ENCODE results near the gene ASIC5.
"Not testable (repeated sequence)": the region's sequence is repeated elsewhere in the genome, so short reads cannot be mapped to it uniquely, and the experiment has no call there.

The ASIC5 gene

DNA sequence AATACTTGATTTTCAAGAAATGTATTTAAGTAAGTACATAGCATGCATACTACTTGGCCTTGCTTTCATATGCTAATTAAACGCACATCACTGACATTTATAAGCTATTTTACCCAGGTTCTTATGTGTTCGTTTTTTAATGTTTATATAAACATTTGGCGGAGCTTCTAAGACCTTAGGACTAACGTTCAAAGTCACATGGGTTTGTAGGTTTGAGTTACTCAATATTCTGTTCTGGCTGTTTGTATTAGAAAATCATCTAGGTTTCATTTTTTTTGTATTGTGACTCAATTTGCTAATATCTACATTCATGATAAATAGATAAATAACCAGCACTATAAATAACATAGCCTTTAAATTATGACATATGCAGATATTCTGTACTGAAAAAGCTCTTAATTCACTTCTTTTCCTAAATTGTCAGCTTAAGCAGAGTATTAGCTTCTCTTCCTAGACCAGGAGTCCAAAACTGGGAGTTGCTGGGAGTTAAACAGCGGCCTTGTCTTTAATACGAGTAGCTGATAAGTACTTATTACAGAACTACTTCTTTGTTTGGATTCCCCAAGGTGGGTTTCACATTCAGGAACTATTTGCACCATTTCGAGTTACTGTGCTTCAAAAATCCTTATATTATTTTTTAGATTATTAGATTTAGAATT, 65.3 kb downstream of the ASIC5 start:
- DNase-seq (ENCODE audit: low spot score): no peak

DNA sequence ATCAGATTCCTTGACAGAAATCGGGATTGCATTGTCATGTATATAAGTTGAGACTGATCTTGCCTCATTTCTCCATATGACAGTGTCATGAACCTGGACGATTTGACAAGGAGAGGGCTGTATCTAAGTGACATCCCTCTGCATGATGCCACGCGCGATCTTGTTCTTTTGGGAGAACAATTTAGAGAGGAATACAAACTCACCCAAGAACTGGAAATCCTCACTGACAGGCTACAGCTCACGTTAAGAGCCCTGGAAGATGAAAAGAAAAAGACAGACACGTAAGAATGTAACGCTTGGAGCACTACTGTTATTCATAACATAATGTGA, 66.3 kb downstream of the ASIC5 start:
- DNase-seq (ENCODE audit: low spot score): no peak

DNA sequence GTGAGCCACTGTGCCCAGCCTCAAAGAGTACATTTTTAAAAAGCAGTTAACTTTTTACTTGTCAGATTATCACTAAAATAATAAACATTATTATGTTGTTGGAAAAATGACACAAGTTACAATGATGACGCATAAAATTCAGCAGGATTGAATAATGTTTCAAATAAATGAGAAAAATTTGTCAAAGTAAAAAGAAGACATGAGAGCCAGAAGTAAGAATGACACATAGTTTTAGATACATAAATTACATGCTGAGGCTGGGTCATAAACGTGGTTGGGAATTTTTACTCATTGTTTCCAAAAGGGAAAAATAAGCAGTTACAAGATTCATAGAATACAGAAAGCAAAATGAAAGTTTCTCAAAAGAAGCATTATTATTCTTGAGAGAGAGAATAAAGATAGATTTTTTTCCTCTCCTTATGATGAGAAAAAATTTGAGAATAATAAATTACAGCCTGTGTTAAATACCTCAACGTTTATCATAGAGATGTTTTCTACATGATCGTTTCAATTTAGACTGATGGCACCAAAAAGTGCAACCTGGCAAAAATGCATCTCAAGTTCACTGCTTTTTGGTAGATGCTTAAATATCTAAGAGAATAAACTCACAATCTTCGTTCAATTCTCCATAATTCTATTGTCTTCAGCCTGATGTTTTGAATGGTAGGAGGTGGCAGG, 66.8 kb downstream of the ASIC5 start:
- no peak for DNase-seq (ENCODE audit: low spot score)

DNA sequence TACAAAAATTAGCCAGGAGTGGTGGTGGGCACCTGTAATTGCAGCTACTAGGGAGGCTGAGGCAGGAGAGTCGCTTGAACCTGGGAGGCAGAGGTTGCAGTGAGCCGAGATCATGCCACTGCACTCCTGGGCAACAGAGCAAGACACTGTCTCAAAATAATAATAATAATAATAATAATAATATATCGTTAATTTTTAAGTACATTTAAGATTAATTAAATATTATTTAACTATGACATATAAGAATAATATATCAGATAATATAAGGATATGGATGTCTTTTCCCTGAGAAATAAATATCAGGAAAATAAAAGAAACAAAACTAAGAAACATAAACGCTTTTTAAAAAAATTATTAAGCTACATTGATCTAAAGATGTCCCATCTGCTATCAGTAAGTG, 68.5 kb downstream of the ASIC5 start:
- DNase-seq (ENCODE audit: low spot score): not testable (repeated sequence)

DNA sequence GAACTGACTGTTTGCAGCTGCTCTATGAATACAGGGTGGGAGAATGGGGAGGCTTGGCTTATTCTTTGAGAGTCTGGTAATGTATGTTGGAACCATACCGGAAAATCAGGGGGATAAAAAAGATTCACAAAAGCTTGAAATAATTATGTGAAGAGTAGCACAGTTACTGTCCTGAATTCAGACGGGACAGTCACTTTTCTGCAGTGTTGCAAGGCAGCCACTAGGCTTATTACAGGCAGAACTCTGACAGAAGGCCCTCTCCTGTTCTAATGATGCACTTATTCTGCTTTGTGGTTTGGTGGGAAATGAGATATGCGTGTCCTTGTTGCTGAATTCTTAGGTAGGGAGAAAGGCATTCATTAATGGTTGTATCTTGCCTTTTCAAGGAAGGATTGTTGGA, 70.1 kb downstream of the ASIC5 start:
- DNase-seq (ENCODE audit: low spot score): no peak

- DNase-seq (ENCODE audit: low spot score): no peak
Measured at GRCh38 chr4:155794589-155795236, 71.4 kb downstream of the ASIC5 start.

GRCh38 chr4:155789982-155790381, 76.1 kb downstream of the ASIC5 start:
- no peak for DNase-seq (ENCODE audit: low spot score)

DNA sequence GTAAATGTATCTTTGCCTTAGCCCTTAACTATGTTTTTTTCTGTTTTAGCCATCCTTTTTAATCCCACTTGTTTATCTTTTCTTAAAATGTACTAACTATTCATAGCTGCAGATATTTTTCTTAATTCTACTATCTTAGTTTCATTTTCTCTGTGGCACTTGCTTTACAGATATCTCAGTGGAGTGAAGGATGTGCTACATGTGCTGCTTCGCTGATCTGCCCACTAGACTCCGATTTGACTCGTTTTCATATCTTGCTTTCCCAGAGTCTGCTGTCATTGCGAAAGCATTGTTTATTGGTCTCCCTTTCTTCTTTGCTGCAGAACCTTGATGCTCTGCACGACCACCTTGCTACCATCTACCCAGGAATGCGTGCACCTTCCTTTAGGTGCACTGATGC, 76.7 kb downstream of the ASIC5 start:
- DNase-seq (ENCODE audit: low spot score): no peak

GRCh38 chr4:155787113-155787710, 78.9 kb downstream of the ASIC5 start:
- DNase-seq (ENCODE audit: low spot score): no peak

DNA sequence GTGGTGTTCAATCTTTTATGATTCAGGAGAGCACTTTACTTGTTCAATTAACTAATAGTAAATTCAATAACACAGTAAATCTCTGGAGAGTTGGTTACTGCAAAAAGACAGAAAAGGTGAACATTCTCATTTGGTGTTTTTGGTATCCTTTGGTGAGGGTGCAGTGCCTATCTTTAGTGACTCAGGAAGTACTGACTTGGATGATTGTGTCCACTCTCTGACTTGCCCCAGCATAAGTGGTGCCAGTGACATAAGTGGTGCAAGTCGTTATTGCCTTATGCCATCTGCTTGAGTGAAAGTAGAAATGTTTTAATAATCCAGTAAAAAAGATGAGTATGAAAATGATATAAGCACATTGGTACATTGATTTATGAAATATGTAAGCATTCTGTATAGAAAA, 80.2 kb downstream of the ASIC5 start:
- DNase-seq (ENCODE audit: low spot score): no peak

DNA sequence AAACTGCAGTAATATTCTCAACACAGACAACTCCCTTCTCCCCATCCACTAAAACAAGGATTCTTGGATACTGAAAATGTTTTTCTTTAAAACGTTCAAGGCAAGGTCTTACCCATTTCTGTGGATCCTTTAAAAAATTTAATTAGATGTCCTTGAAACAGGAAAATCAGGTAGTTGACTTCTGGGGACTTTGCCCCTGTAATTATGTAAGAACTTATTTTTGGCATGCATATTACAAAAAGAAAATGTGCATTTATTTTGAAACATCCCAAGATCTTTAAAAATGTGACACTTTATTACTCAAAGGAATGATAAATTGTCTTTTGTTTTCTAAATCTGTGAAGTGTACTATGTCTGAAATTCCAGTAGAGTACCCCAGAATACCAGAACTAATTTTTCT, 81.4 kb downstream of the ASIC5 start:
- DNase-seq (ENCODE audit: low spot score): no peak

DNA sequence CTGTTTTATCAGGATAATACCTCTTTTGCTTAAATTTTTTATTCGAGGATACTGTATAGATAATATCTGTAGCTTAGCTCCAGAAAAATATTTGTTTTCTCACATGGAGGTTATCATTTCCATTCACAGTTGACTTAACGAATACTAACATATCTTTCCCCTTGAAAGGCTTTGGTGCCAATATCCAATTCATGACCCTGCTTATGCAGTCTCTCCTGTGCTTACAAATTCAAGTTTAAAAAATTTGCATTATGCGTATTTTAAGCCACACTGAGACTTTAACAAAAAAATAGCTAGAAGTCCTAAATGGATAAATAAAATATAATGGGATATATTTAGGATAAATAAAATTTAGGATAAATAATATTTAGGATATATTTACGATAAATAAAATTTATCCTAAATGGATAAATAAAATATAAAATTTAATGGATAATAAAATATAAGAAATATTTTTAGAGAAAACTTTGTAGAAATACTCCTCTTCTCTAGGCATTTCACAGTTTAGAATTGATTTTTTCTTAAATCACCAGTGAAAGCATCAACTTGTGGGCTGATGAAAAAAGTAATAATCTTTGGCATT, 84.7 kb downstream of the ASIC5 start:
- DNase-seq (ENCODE audit: low spot score): no peak

DNA sequence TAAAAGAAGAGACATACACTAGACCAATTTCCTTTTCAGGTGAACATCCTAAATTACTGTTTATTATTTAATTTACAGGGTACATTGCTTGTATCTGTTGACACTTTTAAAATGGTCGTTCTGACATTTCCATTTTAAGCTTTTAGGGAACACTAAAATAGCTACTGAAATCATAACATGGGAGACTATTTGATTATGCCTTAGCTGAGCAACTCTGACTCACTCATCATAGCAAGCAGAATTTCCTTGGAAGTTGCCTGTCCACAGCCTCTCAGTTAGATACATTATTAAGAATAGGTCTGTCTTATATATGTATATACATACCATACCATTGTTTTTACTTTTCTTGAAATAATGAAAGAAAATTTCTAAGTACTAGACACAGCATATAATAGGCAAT, 85.3 kb downstream of the ASIC5 start:
- DNase-seq (ENCODE audit: low spot score): no peak

Data from left forelimb (tissue), 1 donor.